22Rv1 (cell line): ENCODE results near the gene DPF3.

ENCODE experiments used
- CTCF ChIP-seq: fragments of 450-650 bp; IDR thresholded peaks from 2 replicates; pipeline ENCODE4 v1.5.1; 2017; ENCODE audit warnings: mild to moderate bottlenecking
- ZFX ChIP-seq: fragments of 450-650 bp; IDR thresholded peaks from 2 replicates; pipeline ENCODE4 v1.6.1; 2017; ENCODE audit warnings: antibody characterized with exemption, borderline replicate concordance

GRCh38 chr14:72826039-72826438, 67.9 kb downstream of the DPF3 start:
- TF ChIP-seq CTCF (no peak), ZFX (no peak)
